DOHH2 (cell line): Measurements from ENCODE around the gene EGFL8.

Experiments used
- H3F3A ChIP-seq: fragments of 200-600 bp; sonication (generic), shearing (Covaris generic); 2 replicates; pipeline ENCODE4 v1.6.0; 2016; ENCODE audit warnings: antibody characterized with exemption, mild to moderate bottlenecking; ENCODE audit not compliant: control insufficient read depth, insufficient read depth
- H3K27ac ChIP-seq: fragments of 200-600 bp; sonication (generic); 2 replicates; pipeline ENCODE4 v1.5.1; 2014; ENCODE audit warnings: low read depth, mild to moderate bottlenecking, low read length, moderate library complexity
- H3K27me3 ChIP-seq: fragments of 200-600 bp; sonication (generic); 2 replicates; pipeline ENCODE4 v1.6.1; 2014; ENCODE audit warnings: mild to moderate bottlenecking, low read length, mixed read lengths; ENCODE audit not compliant: control insufficient read depth
- H3K36me3 ChIP-seq: fragments of 200-600 bp; sonication (generic); 2 replicates; pipeline ENCODE4 v1.6.1; 2014; ENCODE audit warnings: mild to moderate bottlenecking, low read length, moderate library complexity, mixed read lengths; ENCODE audit not compliant: control insufficient read depth
- H3K4me1 ChIP-seq: fragments of 200-600 bp; sonication (generic); 2 replicates; pipeline ENCODE4 v1.6.1; 2014; ENCODE audit warnings: mild to moderate bottlenecking, low read length, mixed read lengths; ENCODE audit not compliant: control insufficient read depth
- H3K4me2 ChIP-seq: fragments of 200-600 bp; sonication (generic); 2 replicates; pipeline ENCODE4 v1.6.0; 2014; ENCODE audit warnings: mild to moderate bottlenecking, low read length, moderate library complexity
- H3K4me3 ChIP-seq: fragments of 200-600 bp; sonication (generic); 2 replicates; pipeline ENCODE4 v1.5.1; 2014; ENCODE audit warnings: mild to moderate bottlenecking, low read length, mixed read lengths
- H3K79me2 ChIP-seq: fragments of 200-600 bp; sonication (generic); 2 replicates; pipeline ENCODE4 v1.6.1; 2014; ENCODE audit warnings: mild to moderate bottlenecking, low read length, mixed read lengths; ENCODE audit not compliant: control insufficient read depth
- H3K9me2 ChIP-seq: fragments of 200-600 bp; sonication (generic); replicated peaks from 2 replicates; pipeline ENCODE4 v1.6.1; 2014; ENCODE audit warnings: mild to moderate bottlenecking, low read length, mixed read lengths; ENCODE audit not compliant: control insufficient read depth
- H3K9me3 ChIP-seq: fragments of 200-600 bp; sonication (generic); 2 replicates; pipeline ENCODE4 v1.6.1; 2014; ENCODE audit warnings: antibody characterized with exemption, low read length, mixed read lengths; ENCODE audit not compliant: control insufficient read depth, insufficient read depth
- H4K20me1 ChIP-seq: fragments of 200-600 bp; sonication (generic); 2 replicates; pipeline ENCODE4 v1.6.0; 2014; ENCODE audit warnings: low read depth, mild to moderate bottlenecking, antibody characterized with exemption, low read length, moderate library complexity; ENCODE audit not compliant: control insufficient read depth, insufficient read depth
- CTCF ChIP-seq: fragments of 200-600 bp; sonication (generic); IDR thresholded peaks from one replicate; pipeline ENCODE4 v1.5.1; 2014; ENCODE audit warnings: antibody characterized with exemption, mild to moderate bottlenecking, low read depth, low read length; ENCODE audit not compliant: poor library complexity, severe bottlenecking
- EZH2phosphoT487 ChIP-seq: fragments of 200-600 bp; sonication (generic); IDR thresholded peaks from 2 replicates; pipeline ENCODE4 v1.6.1; 2017; ENCODE audit warnings: borderline replicate concordance, mild to moderate bottlenecking, antibody characterized with exemption, low read length, moderate library complexity, mixed read lengths

EGFL8 gene

GRCh38 chr6:32168350-32168749, 4.0 kb downstream of the EGFL8 start:
- peaks cover 4% of the 10 kb centered on the region; the same call in 1 of the 2 replicates for H3K79me2 ChIP-seq
- H3K9me2 ChIP-seq = no peaks in the 10 kb centered on the region
- no peak overlapping the region for H3K4me3 ChIP-seq
- no peak overlapping the region for H3K4me2 ChIP-seq
- H3K9me3 ChIP-seq = no peaks in the 10 kb centered on the region
- H3F3A ChIP-seq = peaks cover 4% of the 10 kb centered on the region; the same call in 1 of the 2 replicates
- H3K27me3 ChIP-seq = no peaks in the 10 kb centered on the region
- H3K4me1 ChIP-seq = peaks cover 17% of the 10 kb centered on the region
- peaks cover 42% of the 10 kb centered on the region for H3K36me3 ChIP-seq
- H4K20me1 ChIP-seq = no peaks in the 10 kb centered on the region
- no peak overlapping the region for H3K27ac ChIP-seq
- TF ChIP-seq EZH2phosphoT487 = no peak
- no peak for TF ChIP-seq CTCF

GRCh38 chr6:32168807-32169591, 4.6 kb downstream of the EGFL8 start:
- peaks cover 4% of the 10 kb centered on the region; the same call in 1 of the 2 replicates for H3F3A ChIP-seq
- no peak overlapping the region for H3K4me2 ChIP-seq
- no peaks in the 10 kb centered on the region for H4K20me1 ChIP-seq
- peaks cover 42% of the 10 kb centered on the region for H3K36me3 ChIP-seq
- TF ChIP-seq EZH2phosphoT487 (no peak), CTCF (no peak)
- peaks cover 22% of the 10 kb centered on the region for H3K4me1 ChIP-seq
- peaks cover 4% of the 10 kb centered on the region; the same call in 1 of the 2 replicates for H3K79me2 ChIP-seq
- no peak overlapping the region for H3K4me3 ChIP-seq
- no peaks in the 10 kb centered on the region for H3K9me3 ChIP-seq
- H3K27ac ChIP-seq = no peak overlapping the region
- H3K27me3 ChIP-seq = no peaks in the 10 kb centered on the region
- no peaks in the 10 kb centered on the region for H3K9me2 ChIP-seq

- Histone ChIP-seq H3K27ac (no peak overlapping the region), H3K36me3 (peaks cover 42% of the 10 kb centered on the region), H3K9me2 (no peaks in the 10 kb centered on the region), H3F3A (peaks cover 4% of the 10 kb centered on the region; the same call in 1 of the 2 replicates), H3K4me3 (no peak overlapping the region), H4K20me1 (no peaks in the 10 kb centered on the region), H3K4me1 (peaks cover 33% of the 10 kb centered on the region), H3K4me2 (no peak overlapping the region), H3K27me3 (no peaks in the 10 kb centered on the region), H3K79me2 (peaks cover 15% of the 10 kb centered on the region), H3K9me3 (no peaks in the 10 kb centered on the region)
- TF ChIP-seq EZH2phosphoT487 (no peak), CTCF (no peak)
Measured at GRCh38 chr6:32170294-32170693, 5.9 kb downstream of the EGFL8 start.
